Ishikawa (cell line): ENCODE measurements around the gene KIF13A.

Experiments
- CREB1 ChIP-seq: IDR thresholded peaks from 2 replicates; pipeline ENCODE4 v1.6.1; 2012; ENCODE audit warnings: low read depth
- EP300 ChIP-seq: IDR thresholded peaks from 2 replicates; pipeline ENCODE4 v1.6.1; 2012; ENCODE audit warnings: borderline replicate concordance
- TAF1 ChIP-seq: IDR thresholded peaks from 2 replicates; pipeline ENCODE4 v1.6.1; 2012; ENCODE audit warnings: low read depth, mild to moderate bottlenecking
- TF ChIP-seq, protein P1 (sequence below): IDR thresholded peaks from 2 replicates; pipeline ENCODE4 v1.6.1; 2012
- TF ChIP-seq, protein P2 (sequence below): IDR thresholded peaks from 2 replicates; pipeline ENCODE4 v1.6.1; 2012; ENCODE audit warnings: low read depth, mild to moderate bottlenecking

DNA sequence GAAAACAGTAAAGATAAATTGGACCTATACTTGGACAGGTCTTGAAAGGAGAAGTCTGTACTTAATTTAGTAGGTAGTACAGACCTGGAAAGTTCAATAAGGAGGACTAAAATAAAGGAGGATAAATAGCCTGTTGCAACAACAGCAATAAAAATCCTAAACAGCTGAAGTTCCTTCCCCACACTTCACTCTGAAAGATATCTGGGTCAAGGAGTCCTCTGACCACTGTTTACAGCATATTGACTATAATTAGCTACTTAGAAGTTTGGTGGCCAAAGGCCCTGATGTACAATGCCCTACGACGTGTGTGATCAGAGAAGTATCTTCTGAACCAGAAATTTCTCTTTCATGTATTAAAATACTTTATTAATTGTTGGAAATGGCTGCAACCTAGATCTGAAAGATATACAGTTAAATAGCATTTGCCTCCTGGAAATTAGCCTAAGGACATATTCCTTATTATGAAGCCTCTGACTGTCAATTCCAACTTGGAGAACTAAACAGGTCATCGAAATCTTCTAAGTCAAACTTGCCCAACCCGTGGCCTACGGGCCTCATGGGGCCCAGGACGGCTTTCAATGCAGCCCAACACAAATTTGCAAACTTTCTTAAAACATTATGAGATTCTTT is 82.8 kb downstream of the KIF13A start:
- TF ChIP-seq TAF1 (no peak), EP300 (no peak), CREB1 (no peak)
- TF ChIP-seq, protein P1, sequence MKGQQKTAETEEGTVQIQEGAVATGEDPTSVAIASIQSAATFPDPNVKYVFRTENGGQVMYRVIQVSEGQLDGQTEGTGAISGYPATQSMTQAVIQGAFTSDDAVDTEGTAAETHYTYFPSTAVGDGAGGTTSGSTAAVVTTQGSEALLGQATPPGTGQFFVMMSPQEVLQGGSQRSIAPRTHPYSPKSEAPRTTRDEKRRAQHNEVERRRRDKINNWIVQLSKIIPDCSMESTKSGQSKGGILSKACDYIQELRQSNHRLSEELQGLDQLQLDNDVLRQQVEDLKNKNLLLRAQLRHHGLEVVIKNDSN, result no peak
- TF ChIP-seq, protein P2, sequence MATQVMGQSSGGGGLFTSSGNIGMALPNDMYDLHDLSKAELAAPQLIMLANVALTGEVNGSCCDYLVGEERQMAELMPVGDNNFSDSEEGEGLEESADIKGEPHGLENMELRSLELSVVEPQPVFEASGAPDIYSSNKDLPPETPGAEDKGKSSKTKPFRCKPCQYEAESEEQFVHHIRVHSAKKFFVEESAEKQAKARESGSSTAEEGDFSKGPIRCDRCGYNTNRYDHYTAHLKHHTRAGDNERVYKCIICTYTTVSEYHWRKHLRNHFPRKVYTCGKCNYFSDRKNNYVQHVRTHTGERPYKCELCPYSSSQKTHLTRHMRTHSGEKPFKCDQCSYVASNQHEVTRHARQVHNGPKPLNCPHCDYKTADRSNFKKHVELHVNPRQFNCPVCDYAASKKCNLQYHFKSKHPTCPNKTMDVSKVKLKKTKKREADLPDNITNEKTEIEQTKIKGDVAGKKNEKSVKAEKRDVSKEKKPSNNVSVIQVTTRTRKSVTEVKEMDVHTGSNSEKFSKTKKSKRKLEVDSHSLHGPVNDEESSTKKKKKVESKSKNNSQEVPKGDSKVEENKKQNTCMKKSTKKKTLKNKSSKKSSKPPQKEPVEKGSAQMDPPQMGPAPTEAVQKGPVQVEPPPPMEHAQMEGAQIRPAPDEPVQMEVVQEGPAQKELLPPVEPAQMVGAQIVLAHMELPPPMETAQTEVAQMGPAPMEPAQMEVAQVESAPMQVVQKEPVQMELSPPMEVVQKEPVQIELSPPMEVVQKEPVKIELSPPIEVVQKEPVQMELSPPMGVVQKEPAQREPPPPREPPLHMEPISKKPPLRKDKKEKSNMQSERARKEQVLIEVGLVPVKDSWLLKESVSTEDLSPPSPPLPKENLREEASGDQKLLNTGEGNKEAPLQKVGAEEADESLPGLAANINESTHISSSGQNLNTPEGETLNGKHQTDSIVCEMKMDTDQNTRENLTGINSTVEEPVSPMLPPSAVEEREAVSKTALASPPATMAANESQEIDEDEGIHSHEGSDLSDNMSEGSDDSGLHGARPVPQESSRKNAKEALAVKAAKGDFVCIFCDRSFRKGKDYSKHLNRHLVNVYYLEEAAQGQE, result no peak
